ENCODE results near the gene ATRN.

DNA sequence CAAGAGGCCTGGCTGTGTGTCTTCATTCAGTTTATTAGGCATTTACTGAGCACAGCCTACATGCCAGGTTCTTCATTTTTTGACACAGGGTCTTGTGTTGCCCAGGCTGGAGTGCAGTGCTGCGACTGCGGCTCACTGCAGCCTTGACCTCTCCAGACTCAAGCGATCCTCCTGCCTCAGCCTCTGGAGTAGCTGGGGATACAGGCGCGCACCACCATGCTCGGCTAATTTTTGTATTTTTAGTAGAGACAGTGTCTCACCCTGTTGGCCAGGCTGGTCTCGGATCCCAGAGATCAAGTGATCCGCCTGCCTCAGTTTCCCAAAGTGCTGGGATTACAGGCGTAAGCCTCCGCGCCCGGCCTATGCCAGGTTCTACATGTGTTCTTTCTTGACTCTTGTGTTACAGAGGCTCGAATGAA lies 601 bp upstream of the ATRN start:
- TF ChIP-seq, protein P1, sequence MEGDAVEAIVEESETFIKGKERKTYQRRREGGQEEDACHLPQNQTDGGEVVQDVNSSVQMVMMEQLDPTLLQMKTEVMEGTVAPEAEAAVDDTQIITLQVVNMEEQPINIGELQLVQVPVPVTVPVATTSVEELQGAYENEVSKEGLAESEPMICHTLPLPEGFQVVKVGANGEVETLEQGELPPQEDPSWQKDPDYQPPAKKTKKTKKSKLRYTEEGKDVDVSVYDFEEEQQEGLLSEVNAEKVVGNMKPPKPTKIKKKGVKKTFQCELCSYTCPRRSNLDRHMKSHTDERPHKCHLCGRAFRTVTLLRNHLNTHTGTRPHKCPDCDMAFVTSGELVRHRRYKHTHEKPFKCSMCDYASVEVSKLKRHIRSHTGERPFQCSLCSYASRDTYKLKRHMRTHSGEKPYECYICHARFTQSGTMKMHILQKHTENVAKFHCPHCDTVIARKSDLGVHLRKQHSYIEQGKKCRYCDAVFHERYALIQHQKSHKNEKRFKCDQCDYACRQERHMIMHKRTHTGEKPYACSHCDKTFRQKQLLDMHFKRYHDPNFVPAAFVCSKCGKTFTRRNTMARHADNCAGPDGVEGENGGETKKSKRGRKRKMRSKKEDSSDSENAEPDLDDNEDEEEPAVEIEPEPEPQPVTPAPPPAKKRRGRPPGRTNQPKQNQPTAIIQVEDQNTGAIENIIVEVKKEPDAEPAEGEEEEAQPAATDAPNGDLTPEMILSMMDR (IDR thresholded peaks at IDR 0.05; ENCODE audit: low read depth, low read length, missing input control), result no peak
- TF ChIP-seq, protein P2, sequence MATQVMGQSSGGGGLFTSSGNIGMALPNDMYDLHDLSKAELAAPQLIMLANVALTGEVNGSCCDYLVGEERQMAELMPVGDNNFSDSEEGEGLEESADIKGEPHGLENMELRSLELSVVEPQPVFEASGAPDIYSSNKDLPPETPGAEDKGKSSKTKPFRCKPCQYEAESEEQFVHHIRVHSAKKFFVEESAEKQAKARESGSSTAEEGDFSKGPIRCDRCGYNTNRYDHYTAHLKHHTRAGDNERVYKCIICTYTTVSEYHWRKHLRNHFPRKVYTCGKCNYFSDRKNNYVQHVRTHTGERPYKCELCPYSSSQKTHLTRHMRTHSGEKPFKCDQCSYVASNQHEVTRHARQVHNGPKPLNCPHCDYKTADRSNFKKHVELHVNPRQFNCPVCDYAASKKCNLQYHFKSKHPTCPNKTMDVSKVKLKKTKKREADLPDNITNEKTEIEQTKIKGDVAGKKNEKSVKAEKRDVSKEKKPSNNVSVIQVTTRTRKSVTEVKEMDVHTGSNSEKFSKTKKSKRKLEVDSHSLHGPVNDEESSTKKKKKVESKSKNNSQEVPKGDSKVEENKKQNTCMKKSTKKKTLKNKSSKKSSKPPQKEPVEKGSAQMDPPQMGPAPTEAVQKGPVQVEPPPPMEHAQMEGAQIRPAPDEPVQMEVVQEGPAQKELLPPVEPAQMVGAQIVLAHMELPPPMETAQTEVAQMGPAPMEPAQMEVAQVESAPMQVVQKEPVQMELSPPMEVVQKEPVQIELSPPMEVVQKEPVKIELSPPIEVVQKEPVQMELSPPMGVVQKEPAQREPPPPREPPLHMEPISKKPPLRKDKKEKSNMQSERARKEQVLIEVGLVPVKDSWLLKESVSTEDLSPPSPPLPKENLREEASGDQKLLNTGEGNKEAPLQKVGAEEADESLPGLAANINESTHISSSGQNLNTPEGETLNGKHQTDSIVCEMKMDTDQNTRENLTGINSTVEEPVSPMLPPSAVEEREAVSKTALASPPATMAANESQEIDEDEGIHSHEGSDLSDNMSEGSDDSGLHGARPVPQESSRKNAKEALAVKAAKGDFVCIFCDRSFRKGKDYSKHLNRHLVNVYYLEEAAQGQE (IDR thresholded peaks at IDR 0.05), result no peak
- TF ChIP-seq YY1 (IDR thresholded peaks at IDR 0.05) (no peak), NR2F2 (IDR thresholded peaks at IDR 0.05) (no peak), SP1 (IDR thresholded peaks at IDR 0.05) (no peak), GABPA (IDR thresholded peaks at IDR 0.05 in 1 of 2, conservative IDR thresholded peaks at IDR 0.05 in 1 of 2) (no peak), EGR1 (IDR thresholded peaks at IDR 0.05; ENCODE audit: low read depth in 2 of 2) (no peak), RXRA (IDR thresholded peaks at IDR 0.05) (no peak), FOXA1 (IDR thresholded peaks at IDR 0.05) (no peak)
- TF ChIP-seq, protein P3, sequence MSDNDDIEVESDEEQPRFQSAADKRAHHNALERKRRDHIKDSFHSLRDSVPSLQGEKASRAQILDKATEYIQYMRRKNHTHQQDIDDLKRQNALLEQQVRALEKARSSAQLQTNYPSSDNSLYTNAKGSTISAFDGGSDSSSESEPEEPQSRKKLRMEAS (IDR thresholded peaks at IDR 0.05), result no peak

All from liver (tissue), 3 donors.